Measurements from ENCODE around the gene LMOD3. TPM values are rescaled to one million over a fixed set of nuclear protein-coding genes. Genes with fewer than 3 reads are reported as not detected.

The LMOD3 gene
- total and polyA plus RNA-seq, 2 donors (not counting 3 experiments of a cell fraction or from before 2014, with no cell fraction given): not detected

- TF ChIP-seq POLR2A (IDR thresholded peaks at IDR 0.05; ENCODE audit: low read depth, low read length) (no peak), MYC (IDR thresholded peaks at IDR 0.05; ENCODE audit: low read depth, low read length) (no peak), GATA2 (IDR thresholded peaks at IDR 0.05; ENCODE audit: insufficient read depth, insufficient read length, low read depth, low read length) (no peak), FOS (IDR thresholded peaks at IDR 0.05; ENCODE audit: borderline replicate concordance, insufficient read depth, low read length) (no peak), CTCF (IDR thresholded peaks at IDR 0.05; ENCODE audit: extremely low read depth in 1 of 2, insufficient read depth in 1 of 2, low read depth in 1 of 2, low read length in 2 of 2) (no peak), JUN (IDR thresholded peaks at IDR 0.05; ENCODE audit: borderline replicate concordance, insufficient read depth, insufficient read length, low read depth) (no peak), MAX (IDR thresholded peaks at IDR 0.05; ENCODE audit: insufficient read depth, insufficient read length) (no peak), EZH2 (IDR thresholded peaks at IDR 0.05; ENCODE audit: borderline replicate concordance, low read depth, low read length, severe bottlenecking) (no peak), POLR2AphosphoS5 (IDR thresholded peaks at IDR 0.05; ENCODE audit: insufficient read depth, low read depth, low read length) (no peak)
- CTCF ChIA-PET: interaction anchor here (0.7 to 5.3 kb wide), 7 partner anchors 12 to 321 kb away, joined by 3 to 65 read pairs (median 20); no protein-coding TSS in a partner anchor
- FAIRE-seq: no peak
Observed at GRCh38 chr3:69118555-69118954, 3.8 kb downstream of the LMOD3 start.

More at GRCh38 chr3:69118555-69118954, 3.8 kb downstream of the LMOD3 start:
- Histone ChIP-seq H3K4me3 (replicated peaks in 1 of 3; ENCODE audit: insufficient read depth in 1 of 3, low read depth in 1 of 3, low read length in 3 of 3) (no peak overlapping the region), H3K9me1 (replicated peaks; ENCODE audit: control insufficient read depth, extremely low read depth, insufficient read depth, low read length) (no peaks in the 10 kb centered on the region), H4K20me1 (replicated peaks; ENCODE audit: control insufficient read depth, extremely low read depth, insufficient read depth, low read length) (no peaks in the 10 kb centered on the region), H3K27me3 (ENCODE audit: control insufficient read depth in 2 of 2, insufficient read depth in 2 of 2, low read length in 2 of 2) (no peaks in the 10 kb centered on the region), H3K79me2 (ENCODE audit: control insufficient read depth, insufficient read depth, low read length) (no peaks in the 10 kb centered on the region), H3K36me3 (ENCODE audit: control insufficient read depth in 2 of 2, extremely low read depth in 1 of 2, insufficient read depth in 2 of 2, low read length in 2 of 2) (no peaks in the 10 kb centered on the region), H2AFZ (ENCODE audit: low read depth, low read length) (no peak overlapping the region), H3K27ac (ENCODE audit: insufficient read depth, low read depth, low read length) (no peak overlapping the region), H3K9me3 (replicated peaks; ENCODE audit: control insufficient read depth, insufficient read depth, low read length) (no peaks in the 10 kb centered on the region), H3K4me1 (ENCODE audit: control insufficient read depth, extremely low read depth, insufficient read depth, low read length) (peaks cover 20% of the 10 kb centered on the region), H3K9ac (replicated peaks; ENCODE audit: extremely low read depth, insufficient read depth, low read length) (no peak overlapping the region), H3K4me2 (ENCODE audit: insufficient read depth, low read length) (no peak overlapping the region)
- no peak for DNase-seq (ENCODE audit: low read depth, low spot score)
- intact Hi-C loops (cut with micrococcal nuclease) (no loop called here), dilution Hi-C loops (cut with MboI; ENCODE audit: extremely low pct_ligation_motif_present, low sequenced_read_pairs) (no loop called here)
- POLR2A ChIA-PET: no interaction called here
- no TSS peak for BruUV-seq (replicated peaks)

Data from endothelial cell of umbilical vein (primary cell).